ENCODE results near the gene PCNX4.
A peak's percentile ranks its signal among the peaks of the same experiment; 100 is the strongest.

DNA sequence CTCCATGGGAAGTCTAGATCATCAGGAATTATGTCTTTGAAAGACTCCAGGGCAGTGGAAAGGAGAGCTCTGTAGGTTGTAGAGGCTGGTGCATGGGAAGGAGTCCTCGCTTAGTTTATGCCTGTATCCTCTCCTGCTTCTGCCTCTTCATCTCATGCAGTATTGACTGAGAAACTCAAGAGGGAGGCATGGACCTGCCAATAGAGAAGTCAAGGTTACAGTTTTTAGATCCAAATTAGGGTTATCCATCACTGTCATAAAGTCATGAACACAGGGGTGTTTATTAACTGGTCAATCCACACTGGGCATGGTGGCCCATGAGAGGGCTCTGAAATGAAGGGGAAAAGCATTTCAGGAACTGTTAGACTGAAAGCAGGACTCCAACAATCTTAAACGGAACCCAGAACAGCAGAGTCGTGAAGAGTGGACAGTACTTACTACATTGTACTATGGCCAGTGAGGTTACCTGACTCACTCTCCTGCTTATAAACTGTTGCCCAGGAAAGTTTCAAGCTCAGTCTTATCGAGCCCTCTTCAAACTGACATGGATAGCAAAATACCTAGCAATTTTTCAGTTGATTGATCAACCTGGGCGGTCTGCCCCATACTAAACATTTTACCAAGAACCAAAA lies 103.6 kb downstream of the PCNX4 start:
- TF ChIP-seq, protein P1, sequence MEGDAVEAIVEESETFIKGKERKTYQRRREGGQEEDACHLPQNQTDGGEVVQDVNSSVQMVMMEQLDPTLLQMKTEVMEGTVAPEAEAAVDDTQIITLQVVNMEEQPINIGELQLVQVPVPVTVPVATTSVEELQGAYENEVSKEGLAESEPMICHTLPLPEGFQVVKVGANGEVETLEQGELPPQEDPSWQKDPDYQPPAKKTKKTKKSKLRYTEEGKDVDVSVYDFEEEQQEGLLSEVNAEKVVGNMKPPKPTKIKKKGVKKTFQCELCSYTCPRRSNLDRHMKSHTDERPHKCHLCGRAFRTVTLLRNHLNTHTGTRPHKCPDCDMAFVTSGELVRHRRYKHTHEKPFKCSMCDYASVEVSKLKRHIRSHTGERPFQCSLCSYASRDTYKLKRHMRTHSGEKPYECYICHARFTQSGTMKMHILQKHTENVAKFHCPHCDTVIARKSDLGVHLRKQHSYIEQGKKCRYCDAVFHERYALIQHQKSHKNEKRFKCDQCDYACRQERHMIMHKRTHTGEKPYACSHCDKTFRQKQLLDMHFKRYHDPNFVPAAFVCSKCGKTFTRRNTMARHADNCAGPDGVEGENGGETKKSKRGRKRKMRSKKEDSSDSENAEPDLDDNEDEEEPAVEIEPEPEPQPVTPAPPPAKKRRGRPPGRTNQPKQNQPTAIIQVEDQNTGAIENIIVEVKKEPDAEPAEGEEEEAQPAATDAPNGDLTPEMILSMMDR (IDR thresholded peaks at IDR 0.05) = peak in 2 of 6 experiments; percentile 8 to 16
- no peak for TF ChIP-seq POLR2A (IDR thresholded peaks at IDR 0.05)

Data from thyroid gland (tissue), 4 donors.